Measurements from ENCODE around the gene PDE11A. TPM values are rescaled to one million over a fixed set of nuclear protein-coding genes. Genes with fewer than 3 reads are reported as not detected.

Gene PDE11A
- total and polyA plus RNA-seq, 8 donors, result 0.28 to 5.0 (median 1.7) TPM

DNA sequence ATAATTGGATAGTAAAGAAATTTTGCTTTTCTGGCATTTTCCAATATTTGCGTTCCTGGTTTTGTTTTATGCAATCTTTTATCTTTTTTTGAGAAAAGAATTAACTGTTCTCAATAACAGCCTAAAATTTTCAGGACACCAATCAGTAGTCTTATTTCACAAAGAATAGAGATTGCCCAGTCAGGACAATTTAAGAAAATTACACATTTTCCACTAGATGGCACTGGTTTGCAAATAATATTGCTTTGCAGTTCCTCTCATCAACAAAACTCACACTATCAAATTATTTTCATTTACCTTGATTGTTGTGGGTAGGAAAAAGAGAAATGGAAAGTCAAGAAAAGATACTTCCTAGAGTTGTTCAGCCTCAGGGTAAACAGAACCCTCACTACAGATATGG, 37.2 kb upstream of the PDE11A start:
- no peaks in the 10 kb centered on the region for H3K27me3 ChIP-seq
- 0 to 11% methylated on average over 1 of the region's 1 CpG for WGBS, 2 donors
- H3K9me3 ChIP-seq, result no peaks in the 10 kb centered on the region
- intact Hi-C loops (cut with DNase I), result no loop called here
- H3K4me3 ChIP-seq, result no peak overlapping the region
- TF ChIP-seq, protein P1, sequence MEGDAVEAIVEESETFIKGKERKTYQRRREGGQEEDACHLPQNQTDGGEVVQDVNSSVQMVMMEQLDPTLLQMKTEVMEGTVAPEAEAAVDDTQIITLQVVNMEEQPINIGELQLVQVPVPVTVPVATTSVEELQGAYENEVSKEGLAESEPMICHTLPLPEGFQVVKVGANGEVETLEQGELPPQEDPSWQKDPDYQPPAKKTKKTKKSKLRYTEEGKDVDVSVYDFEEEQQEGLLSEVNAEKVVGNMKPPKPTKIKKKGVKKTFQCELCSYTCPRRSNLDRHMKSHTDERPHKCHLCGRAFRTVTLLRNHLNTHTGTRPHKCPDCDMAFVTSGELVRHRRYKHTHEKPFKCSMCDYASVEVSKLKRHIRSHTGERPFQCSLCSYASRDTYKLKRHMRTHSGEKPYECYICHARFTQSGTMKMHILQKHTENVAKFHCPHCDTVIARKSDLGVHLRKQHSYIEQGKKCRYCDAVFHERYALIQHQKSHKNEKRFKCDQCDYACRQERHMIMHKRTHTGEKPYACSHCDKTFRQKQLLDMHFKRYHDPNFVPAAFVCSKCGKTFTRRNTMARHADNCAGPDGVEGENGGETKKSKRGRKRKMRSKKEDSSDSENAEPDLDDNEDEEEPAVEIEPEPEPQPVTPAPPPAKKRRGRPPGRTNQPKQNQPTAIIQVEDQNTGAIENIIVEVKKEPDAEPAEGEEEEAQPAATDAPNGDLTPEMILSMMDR (IDR thresholded peaks at IDR 0.05), result peak; percentile 8 to 49 (median 38)
- FAIRE-seq, result peak; percentile 69
- DNase-seq, result no peak
- peaks cover 9 to 20% (median 17%) of the 10 kb centered on the region in 3 donors for H3K4me1 ChIP-seq
- H3K27ac ChIP-seq, result no peak overlapping the region
- ATAC-seq, result no peak
- H3K36me3 ChIP-seq, result no peaks in the 10 kb centered on the region

DNA sequence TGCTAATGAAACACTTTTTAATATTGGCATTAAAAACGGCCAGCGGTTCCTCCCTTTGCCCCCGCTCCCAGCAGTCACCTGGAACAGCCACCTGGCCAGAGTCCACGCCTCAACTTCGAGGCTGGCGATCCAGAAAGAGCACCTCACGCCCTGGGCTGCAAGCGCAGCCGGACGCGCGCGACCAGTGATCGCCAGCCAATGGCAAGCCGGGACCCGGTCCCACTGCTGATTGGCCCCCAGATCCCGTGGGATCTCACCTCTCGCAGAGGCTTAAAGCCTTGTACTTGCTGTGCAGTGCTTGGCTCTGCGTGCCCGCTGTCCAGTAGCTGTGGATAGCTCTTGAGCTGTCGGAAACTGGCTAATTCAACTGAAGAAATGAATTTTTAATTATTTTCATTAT, 35.6 kb upstream of the PDE11A start:
- intact Hi-C loops (cut with DNase I), result no loop called here
- FAIRE-seq (no peak), DNase-seq (peak in 2 of 6 donors; percentile 15 to 41), ATAC-seq (no peak)
- Histone ChIP-seq H3K4me3 (no peak overlapping the region), H3K36me3 (no peaks in the 10 kb centered on the region), H3K9me3 (no peaks in the 10 kb centered on the region), H3K27me3 (no peaks in the 10 kb centered on the region), H3K27ac (no peak overlapping the region), H3K4me1 (peaks cover 0 to 11% (median 9%) of the 10 kb centered on the region in 3 donors)
- TF ChIP-seq, protein P1 (IDR thresholded peaks at IDR 0.05), result no peak
- WGBS, 2 donors, result 81 to 87% methylated on average over 21 of the region's 21 CpGs

DNA sequence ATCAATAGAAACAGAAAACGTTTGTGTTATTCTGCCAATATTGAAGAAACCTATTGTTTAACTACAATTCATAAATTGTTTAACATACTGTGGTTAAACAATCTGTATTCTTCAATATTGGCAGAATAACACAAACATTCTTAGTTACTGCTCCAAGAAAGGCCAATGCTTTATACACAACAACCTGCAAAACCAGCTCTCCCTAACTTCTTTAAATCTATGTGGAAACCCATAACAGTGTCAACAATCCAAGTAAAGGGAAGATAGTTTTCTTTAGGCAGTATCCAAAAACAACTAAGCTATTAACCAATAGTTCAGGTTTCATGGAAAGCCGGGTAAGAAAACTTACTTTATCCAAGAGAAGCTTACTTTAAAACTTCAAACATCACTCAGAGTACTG, 33.5 kb upstream of the PDE11A start:
- no peaks in the 10 kb centered on the region for H3K27me3 ChIP-seq
- no peaks in the 10 kb centered on the region for H3K9me3 ChIP-seq
- WGBS, 2 donors, result 19 to 28% methylated on average over 2 of the region's 2 CpGs
- TF ChIP-seq, protein P1 (IDR thresholded peaks at IDR 0.05), result no peak
- no peak overlapping the region for H3K4me3 ChIP-seq
- intact Hi-C loops (cut with DNase I), result no loop called here
- ATAC-seq, result peak in 1 of 4 donors; percentile 52
- no peaks in the 10 kb centered on the region for H3K36me3 ChIP-seq
- H3K27ac ChIP-seq, result no peak overlapping the region
- FAIRE-seq, result no peak
- no peak for DNase-seq
- H3K4me1 ChIP-seq, result peaks cover 0 to 11% (median 8%) of the 10 kb centered on the region in 3 donors

DNA sequence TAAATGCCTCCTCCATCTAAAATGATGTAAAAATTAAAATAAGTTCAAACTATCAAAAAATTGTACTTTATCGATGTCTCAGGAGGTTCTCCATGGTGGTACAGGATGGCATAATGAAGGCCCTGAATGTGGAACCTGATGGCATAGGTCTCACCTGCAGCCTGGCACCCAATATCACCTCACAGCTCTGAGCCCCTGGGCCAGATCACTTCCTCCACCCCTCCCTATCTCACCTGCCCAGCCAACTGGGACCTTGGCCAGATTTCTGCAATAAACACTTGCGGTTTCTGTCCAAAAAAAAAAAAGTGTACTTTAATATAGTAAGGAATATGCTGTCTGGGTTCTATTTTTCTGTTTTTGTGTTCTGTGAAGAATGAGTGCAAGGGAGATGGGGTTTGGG, 33.0 kb upstream of the PDE11A start:
- 49 to 50% methylated on average over 2 of the region's 2 CpGs for WGBS, 2 donors
- Histone ChIP-seq H3K27ac (no peak overlapping the region), H3K27me3 (no peaks in the 10 kb centered on the region), H3K9me3 (no peaks in the 10 kb centered on the region), H3K36me3 (no peaks in the 10 kb centered on the region), H3K4me1 (peaks cover 0 to 11% (median 8%) of the 10 kb centered on the region in 3 donors), H3K4me3 (no peak overlapping the region)
- intact Hi-C loops (cut with DNase I), result no loop called here
- TF ChIP-seq, protein P1 (IDR thresholded peaks at IDR 0.05), result no peak
- DNase-seq (peak in 4 of 6 donors; percentile 18 to 45 (median 35)), FAIRE-seq (no peak), ATAC-seq (peak in 3 of 4 donors; percentile 67 to 79 (median 73))

DNA sequence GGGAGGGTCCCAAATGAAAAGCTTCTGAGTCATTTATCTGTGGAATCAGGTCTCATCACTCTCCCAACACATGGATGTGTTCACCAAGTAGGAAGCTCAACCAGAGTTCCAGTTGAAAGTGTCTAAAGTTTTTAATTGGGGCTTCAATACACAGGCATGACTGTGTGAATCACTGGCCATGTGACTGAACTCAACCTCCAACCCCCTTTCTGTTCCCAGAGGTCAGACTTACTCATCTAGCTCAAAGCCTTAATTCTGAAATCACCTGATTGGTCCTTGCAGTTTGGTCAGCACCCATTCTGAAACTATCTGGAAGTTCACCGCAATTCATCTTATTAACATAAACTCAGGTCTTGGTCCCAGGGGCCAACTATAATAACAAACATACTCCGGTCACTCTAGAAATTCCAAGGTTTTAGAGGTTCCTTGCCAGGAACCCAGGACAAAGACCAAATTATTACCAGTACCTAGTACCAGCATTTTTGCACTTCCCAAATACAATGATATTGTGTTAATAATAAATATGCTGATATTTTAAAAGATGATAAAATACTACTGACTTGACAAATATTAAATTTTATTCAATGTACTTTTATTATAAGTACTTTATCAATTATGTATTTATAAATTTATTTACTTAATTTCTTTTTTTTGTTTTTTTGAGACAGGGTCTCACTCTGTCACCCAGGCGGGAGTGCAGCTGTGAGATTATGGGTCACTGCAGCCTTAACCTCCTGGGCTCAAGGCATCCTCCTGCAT, 28.9 kb upstream of the PDE11A start:
- H3K4me3 ChIP-seq, result no peak overlapping the region
- H3K36me3 ChIP-seq, result no peaks in the 10 kb centered on the region
- ATAC-seq, result no peak
- TF ChIP-seq, protein P1 (IDR thresholded peaks at IDR 0.05), result no peak
- peaks cover 0 to 8% (median 8%) of the 10 kb centered on the region in 3 donors for H3K4me1 ChIP-seq
- no peak overlapping the region for H3K27ac ChIP-seq
- H3K9me3 ChIP-seq, result no peaks in the 10 kb centered on the region
- WGBS, 2 donors, result 92 to 93% methylated on average over 3 of the region's 3 CpGs
- intact Hi-C loops (cut with DNase I), result no loop called here
- no peak for DNase-seq
- no peak for FAIRE-seq
- no peaks in the 10 kb centered on the region for H3K27me3 ChIP-seq

Data from pancreas (tissue), 10 donors.